ENCODE results near the gene FBRS. TPM values are rescaled to one million over a fixed set of nuclear protein-coding genes. Genes with fewer than 3 reads are reported as not detected.

Gene FBRS
- total RNA-seq, 1 donor from 2014 or later = 75.0 TPM

DNA sequence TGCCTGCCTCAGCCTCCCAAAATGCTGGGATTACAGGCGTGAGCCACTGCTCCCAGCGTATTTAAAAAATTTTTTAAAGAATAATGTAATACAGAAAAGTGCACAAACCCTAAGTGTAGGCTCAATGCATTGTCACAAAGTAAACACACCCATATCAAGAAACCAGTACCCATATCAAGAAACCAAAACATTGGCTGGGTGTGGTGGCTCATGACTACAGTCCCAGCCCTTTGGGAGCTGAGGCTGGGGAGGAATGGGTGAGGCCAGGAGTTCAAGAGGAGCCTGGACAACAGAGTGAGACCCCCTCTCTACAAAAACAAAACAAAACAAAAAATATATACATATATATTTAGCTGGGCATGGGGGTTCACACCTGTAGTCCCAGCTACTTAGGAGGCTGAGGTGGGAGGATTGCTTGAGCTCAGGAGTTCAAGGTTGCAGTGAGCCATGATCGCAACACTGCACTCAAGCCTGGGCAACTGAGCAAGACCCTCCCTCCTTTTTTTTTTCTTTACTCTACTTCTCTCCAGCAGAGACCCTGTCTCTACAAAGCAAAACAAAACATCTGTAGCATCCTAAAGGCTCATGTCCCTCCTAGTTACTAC is 16.8 kb upstream of the FBRS start:
- Histone ChIP-seq H4K20me1 (ENCODE audit: insufficient read depth, low read length) (no peaks in the 10 kb centered on the region), H3K9ac (ENCODE audit: low read length) (no peak overlapping the region), H3K79me2 (ENCODE audit: insufficient read depth, low read length) (no peaks in the 10 kb centered on the region), H3K4me1 (ENCODE audit: insufficient read depth, low read length) (no peaks in the 10 kb centered on the region), H3K36me3 (ENCODE audit: insufficient read depth, low read length) (no peaks in the 10 kb centered on the region), H3K4me2 (ENCODE audit: low read length) (no peak overlapping the region), H2AFZ (ENCODE audit: low read depth, low read length) (no peak overlapping the region), H3K9me3 (ENCODE audit: insufficient read depth, low read depth, low read length) (no peaks in the 10 kb centered on the region), H3K27ac (ENCODE audit: low read depth, low read length) (no peak overlapping the region), H3K27me3 (ENCODE audit: insufficient read depth, low read length) (no peaks in the 10 kb centered on the region), H3K4me3 (ENCODE audit: insufficient read depth, low read depth, low read length) (no peak overlapping the region)
- TF ChIP-seq, protein P1, sequence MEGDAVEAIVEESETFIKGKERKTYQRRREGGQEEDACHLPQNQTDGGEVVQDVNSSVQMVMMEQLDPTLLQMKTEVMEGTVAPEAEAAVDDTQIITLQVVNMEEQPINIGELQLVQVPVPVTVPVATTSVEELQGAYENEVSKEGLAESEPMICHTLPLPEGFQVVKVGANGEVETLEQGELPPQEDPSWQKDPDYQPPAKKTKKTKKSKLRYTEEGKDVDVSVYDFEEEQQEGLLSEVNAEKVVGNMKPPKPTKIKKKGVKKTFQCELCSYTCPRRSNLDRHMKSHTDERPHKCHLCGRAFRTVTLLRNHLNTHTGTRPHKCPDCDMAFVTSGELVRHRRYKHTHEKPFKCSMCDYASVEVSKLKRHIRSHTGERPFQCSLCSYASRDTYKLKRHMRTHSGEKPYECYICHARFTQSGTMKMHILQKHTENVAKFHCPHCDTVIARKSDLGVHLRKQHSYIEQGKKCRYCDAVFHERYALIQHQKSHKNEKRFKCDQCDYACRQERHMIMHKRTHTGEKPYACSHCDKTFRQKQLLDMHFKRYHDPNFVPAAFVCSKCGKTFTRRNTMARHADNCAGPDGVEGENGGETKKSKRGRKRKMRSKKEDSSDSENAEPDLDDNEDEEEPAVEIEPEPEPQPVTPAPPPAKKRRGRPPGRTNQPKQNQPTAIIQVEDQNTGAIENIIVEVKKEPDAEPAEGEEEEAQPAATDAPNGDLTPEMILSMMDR (IDR thresholded peaks at IDR 0.05; ENCODE audit: insufficient read depth, low read depth, low read length) = no peak
- TF ChIP-seq EZH2 (IDR thresholded peaks at IDR 0.05; ENCODE audit: insufficient read depth, low read length) = no peak
- no peaks in the 10 kb centered on the region for H3K4me1 Mint-ChIP-seq (ENCODE audit: low read depth, unreplicated experiment)
- H3K27ac Mint-ChIP-seq (ENCODE audit: unreplicated experiment) = no peak overlapping the region
- no peaks in the 10 kb centered on the region for H3K36me3 Mint-ChIP-seq (ENCODE audit: low read depth, unreplicated experiment)
- no peak for FAIRE-seq
- H3K4me3 Mint-ChIP-seq (ENCODE audit: unreplicated experiment) = no peak overlapping the region
- DNase-seq (ENCODE audit: low read depth) = no peak
- H3K9me3 Mint-ChIP-seq (ENCODE audit: unreplicated experiment) = no peaks in the 10 kb centered on the region
- peaks cover 15% of the 10 kb centered on the region for H3K27me3 Mint-ChIP-seq (ENCODE audit: low read depth, unreplicated experiment)

DNA sequence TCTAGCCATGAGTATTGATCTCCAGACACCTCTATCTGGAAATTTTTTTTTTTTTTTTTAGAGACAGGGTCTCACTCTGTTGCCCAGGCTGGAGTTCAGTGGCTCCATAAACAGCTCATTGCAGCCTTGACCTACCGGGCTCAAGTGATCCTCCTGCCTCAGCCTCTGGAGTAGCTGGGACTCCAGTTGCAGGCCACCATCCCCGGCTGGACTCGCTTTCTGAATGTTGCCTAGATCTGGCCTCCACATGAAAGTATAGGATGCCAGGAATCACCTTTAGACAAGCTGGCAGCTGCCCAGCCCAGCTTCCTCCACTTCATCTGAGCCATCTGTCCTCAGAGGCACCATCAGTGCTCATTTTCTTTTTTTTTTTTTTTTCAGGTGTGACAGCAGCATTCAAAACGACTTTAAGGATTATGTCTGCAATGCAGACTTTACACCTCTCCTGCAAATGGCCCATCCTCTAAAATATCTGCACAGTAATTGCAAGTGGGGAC is 13.8 kb upstream of the FBRS start:
- Histone ChIP-seq H3K4me3 (ENCODE audit: insufficient read depth, low read depth, low read length) (no peak overlapping the region), H3K79me2 (ENCODE audit: insufficient read depth, low read length) (no peaks in the 10 kb centered on the region), H3K9me3 (ENCODE audit: insufficient read depth, low read depth, low read length) (no peaks in the 10 kb centered on the region), H3K9ac (ENCODE audit: low read length) (no peak overlapping the region), H3K36me3 (ENCODE audit: insufficient read depth, low read length) (no peaks in the 10 kb centered on the region), H3K4me2 (ENCODE audit: low read length) (no peak overlapping the region), H4K20me1 (ENCODE audit: insufficient read depth, low read length) (no peaks in the 10 kb centered on the region), H3K4me1 (ENCODE audit: insufficient read depth, low read length) (no peaks in the 10 kb centered on the region), H3K27me3 (ENCODE audit: insufficient read depth, low read length) (no peaks in the 10 kb centered on the region), H2AFZ (ENCODE audit: low read depth, low read length) (no peak overlapping the region), H3K27ac (ENCODE audit: low read depth, low read length) (no peak overlapping the region)
- no peak for FAIRE-seq
- TF ChIP-seq EZH2 (IDR thresholded peaks at IDR 0.05; ENCODE audit: insufficient read depth, low read length) = no peak
- TF ChIP-seq, protein P1 (IDR thresholded peaks at IDR 0.05; ENCODE audit: insufficient read depth, low read depth, low read length) = no peak
- no peak for DNase-seq (ENCODE audit: low read depth)
- Mint-ChIP-seq H3K4me3 (ENCODE audit: unreplicated experiment) (no peak overlapping the region), H3K27ac (ENCODE audit: unreplicated experiment) (no peak overlapping the region), H3K9me3 (ENCODE audit: unreplicated experiment) (no peaks in the 10 kb centered on the region), H3K27me3 (ENCODE audit: low read depth, unreplicated experiment) (peaks cover 15% of the 10 kb centered on the region), H3K4me1 (ENCODE audit: low read depth, unreplicated experiment) (no peaks in the 10 kb centered on the region), H3K36me3 (ENCODE audit: low read depth, unreplicated experiment) (no peaks in the 10 kb centered on the region)

DNA sequence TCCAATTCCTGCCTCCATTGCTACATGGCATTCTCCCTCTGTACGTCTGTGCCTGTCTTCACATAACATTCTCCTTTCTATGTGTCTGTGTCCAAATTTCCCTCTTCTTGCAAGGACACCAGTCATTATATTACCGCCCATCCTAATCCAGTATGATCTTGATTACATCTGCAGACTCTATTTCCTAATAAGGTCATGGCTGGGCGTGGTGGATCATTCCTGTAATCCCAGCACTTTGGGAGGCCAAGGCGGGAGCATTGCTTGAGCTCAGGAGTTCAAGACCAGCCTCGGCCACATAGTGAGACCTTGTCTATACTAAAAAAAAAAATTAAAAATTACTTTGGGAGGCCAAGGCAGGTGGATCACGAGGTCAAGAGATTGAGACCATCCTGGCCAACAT is 12.5 kb upstream of the FBRS start:
- H3K4me2 ChIP-seq (ENCODE audit: low read length) = no peak overlapping the region
- FAIRE-seq = no peak
- Mint-ChIP-seq H3K27ac (ENCODE audit: unreplicated experiment) (no peak overlapping the region), H3K9me3 (ENCODE audit: unreplicated experiment) (no peaks in the 10 kb centered on the region), H3K4me3 (ENCODE audit: unreplicated experiment) (no peak overlapping the region), H3K36me3 (ENCODE audit: low read depth, unreplicated experiment) (no peaks in the 10 kb centered on the region), H3K4me1 (ENCODE audit: low read depth, unreplicated experiment) (no peaks in the 10 kb centered on the region), H3K27me3 (ENCODE audit: low read depth, unreplicated experiment) (peaks cover 11% of the 10 kb centered on the region)
- no peaks in the 10 kb centered on the region for H3K36me3 ChIP-seq (ENCODE audit: insufficient read depth, low read length)
- no peaks in the 10 kb centered on the region for H4K20me1 ChIP-seq (ENCODE audit: insufficient read depth, low read length)
- no peak overlapping the region for H3K27ac ChIP-seq (ENCODE audit: low read depth, low read length)
- no peak for TF ChIP-seq EZH2 (IDR thresholded peaks at IDR 0.05; ENCODE audit: insufficient read depth, low read length)
- TF ChIP-seq, protein P1 (IDR thresholded peaks at IDR 0.05; ENCODE audit: insufficient read depth, low read depth, low read length) = no peak
- H3K79me2 ChIP-seq (ENCODE audit: insufficient read depth, low read length) = no peaks in the 10 kb centered on the region
- no peaks in the 10 kb centered on the region for H3K27me3 ChIP-seq (ENCODE audit: insufficient read depth, low read length)
- H3K9ac ChIP-seq (ENCODE audit: low read length) = no peak overlapping the region
- H3K9me3 ChIP-seq (ENCODE audit: insufficient read depth, low read depth, low read length) = no peaks in the 10 kb centered on the region
- H2AFZ ChIP-seq (ENCODE audit: low read depth, low read length) = no peak overlapping the region
- H3K4me1 ChIP-seq (ENCODE audit: insufficient read depth, low read length) = peaks cover 6% of the 10 kb centered on the region
- H3K4me3 ChIP-seq (ENCODE audit: insufficient read depth, low read depth, low read length) = no peak overlapping the region
- DNase-seq (ENCODE audit: low read depth) = no peak

Data from astrocyte (in vitro differentiated cells and primary cell).